ENCODE data around the gene FLOT1. TPM values are rescaled to one million over a fixed set of nuclear protein-coding genes. Genes with fewer than 3 reads are reported as not detected.

The FLOT1 gene
- total and polyA plus RNA-seq, 2 of the 13 experiments (the other 11 are each of a cell fraction or from before 2014, with no cell fraction given) = 82.3 to 130 TPM

GRCh38 chr6:30787954-30788353, 45.5 kb upstream of the FLOT1 start (continued):
- TF ChIP-seq DPF2 (CRISPR knock-in tag; IDR thresholded peaks at IDR 0.05; ENCODE audit: borderline replicate concordance, low read depth) (0 out of 2 replicates have a peak, but pooled peaks have one; percentile 19), RARA (CRISPR knock-in tag; IDR thresholded peaks at IDR 0.05) (peak; percentile 80), HMG20A (CRISPR knock-in tag; IDR thresholded peaks at IDR 0.05; ENCODE audit: borderline replicate concordance) (peak; percentile 57; the same call in 1 of the 2 replicates), ZMYM4 (CRISPR knock-in tag; IDR thresholded peaks at IDR 0.05) (0 out of 2 replicates have a peak, but pooled peaks have one; percentile 24), CENPBD1 (CRISPR knock-in tag; IDR thresholded peaks at IDR 0.05; ENCODE audit: borderline replicate concordance, low read depth) (no peak), HOMEZ (CRISPR knock-in tag; IDR thresholded peaks at IDR 0.05; ENCODE audit: low read depth) (peak; percentile 13; the same call in 1 of the 2 replicates), ZNF609 (CRISPR knock-in tag; IDR thresholded peaks at IDR 0.05; ENCODE audit: borderline replicate concordance) (peak; percentile 53; the same call in 1 of the 2 replicates), IRF2 (CRISPR knock-in tag; IDR thresholded peaks at IDR 0.05) (peak; percentile 60; the same call in 1 of the 2 replicates), ZNF143 (CRISPR knock-in tag; IDR thresholded peaks at IDR 0.05) (no peak; the same call in 1 of the 2 replicates), ZNF264 (CRISPR knock-in tag; IDR thresholded peaks at IDR 0.05) (0 out of 2 replicates have a peak, but pooled peaks have one; percentile 34), ZNF574 (CRISPR knock-in tag; IDR thresholded peaks at IDR 0.05) (peak; percentile 44; the same call in 1 of the 2 replicates), AHR (CRISPR knock-in tag; IDR thresholded peaks at IDR 0.05) (no peak)
